ENCODE measurements around the gene FHIT. TPM values are rescaled to one million over a fixed set of nuclear protein-coding genes. Genes with fewer than 3 reads are reported as not detected.

Gene FHIT
- total and polyA plus RNA-seq, 8 donors = 1.8 to 10.6 (median 7.1) TPM

- no peaks in the 10 kb centered on the region for H3K9me3 ChIP-seq
- H3K36me3 ChIP-seq = no peaks in the 10 kb centered on the region
- intact Hi-C loops (cut with DNase I; ENCODE audit: low total_unique reads) = no loop called here
- no peak overlapping the region for H3K4me3 ChIP-seq
- 43 to 78% (median 68%) methylated on average over 1 of the region's 1 CpG for WGBS, 5 donors
- no peaks in the 10 kb centered on the region for H3K27me3 ChIP-seq
- H3K27ac ChIP-seq = no peak overlapping the region
- TF ChIP-seq EP300 (IDR thresholded peaks at IDR 0.05) = no peak
- TF ChIP-seq CTCF (IDR thresholded peaks at IDR 0.05) = no peak
- no peak for TF ChIP-seq POLR2A (IDR thresholded peaks at IDR 0.05)
- no peak for TF ChIP-seq POLR2AphosphoS5 (IDR thresholded peaks at IDR 0.05)
- no peak for DNase-seq
- peaks cover 0 to 3% (median 0%) of the 10 kb centered on the region in 4 donors for H3K4me1 ChIP-seq
Measured at GRCh38 chr3:60599586-60599985, 651.7 kb downstream of the FHIT start.

DNA sequence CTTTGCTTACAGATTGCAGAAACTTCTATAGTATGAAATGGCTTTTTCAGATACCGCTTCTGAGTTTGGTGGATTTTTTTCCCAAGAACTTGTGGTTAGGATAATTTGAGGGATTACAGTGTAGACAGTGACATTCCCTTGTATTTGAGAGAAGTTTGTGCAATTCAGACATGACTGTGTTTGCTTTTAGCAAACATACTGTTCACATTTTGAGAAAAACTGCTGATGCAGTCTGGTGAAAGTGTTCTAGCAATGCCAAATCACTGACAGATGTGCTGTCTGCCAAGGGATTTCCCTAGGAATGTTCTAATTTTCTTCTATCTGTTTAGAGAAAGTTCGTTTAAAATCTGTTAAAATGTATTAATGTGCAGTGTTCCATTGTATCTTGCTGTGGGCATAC is 652.6 kb downstream of the FHIT start:
- no peaks in the 10 kb centered on the region for H3K9me3 ChIP-seq
- peaks cover 0 to 7% (median 3%) of the 10 kb centered on the region in 4 donors for H3K4me1 ChIP-seq
- 46 to 63% (median 50%) methylated on average over 2 of the region's 2 CpGs for WGBS, 5 donors
- TF ChIP-seq POLR2AphosphoS5 (IDR thresholded peaks at IDR 0.05) = no peak
- intact Hi-C loops (cut with DNase I; ENCODE audit: low total_unique reads) = no loop called here
- no peaks in the 10 kb centered on the region for H3K36me3 ChIP-seq
- no peak overlapping the region for H3K4me3 ChIP-seq
- no peaks in the 10 kb centered on the region for H3K27me3 ChIP-seq
- H3K27ac ChIP-seq = no peak overlapping the region
- peak in 1 of 2 donors; percentile 17 for DNase-seq

GRCh38 chr3:60594025-60594424 is 657.2 kb downstream of the FHIT start:
- Histone ChIP-seq H3K9me3 (no peaks in the 10 kb centered on the region), H3K36me3 (no peaks in the 10 kb centered on the region), H3K4me1 (peaks cover 0 to 10% (median 2%) of the 10 kb centered on the region in 4 donors), H3K4me3 (no peak overlapping the region), H3K27me3 (no peaks in the 10 kb centered on the region), H3K27ac (no peak overlapping the region)
- intact Hi-C loops (cut with DNase I; ENCODE audit: low total_unique reads) = no loop called here
- peak; percentile 64 to 90 for DNase-seq
- 20 to 36% (median 25%) methylated on average over 6 of the region's 6 CpGs for WGBS, 5 donors
- TF ChIP-seq EP300 (IDR thresholded peaks at IDR 0.05) = no peak
- no peak for TF ChIP-seq POLR2AphosphoS5 (IDR thresholded peaks at IDR 0.05)
- no peak for TF ChIP-seq POLR2A (IDR thresholded peaks at IDR 0.05)
- no peak for TF ChIP-seq CTCF (IDR thresholded peaks at IDR 0.05)

GRCh38 chr3:60591267-60591666 is 660.0 kb downstream of the FHIT start:
- Histone ChIP-seq H3K36me3 (no peaks in the 10 kb centered on the region), H3K27ac (no peak overlapping the region), H3K9me3 (no peaks in the 10 kb centered on the region), H3K27me3 (no peaks in the 10 kb centered on the region), H3K4me1 (peaks cover 0 to 10% (median 2%) of the 10 kb centered on the region in 4 donors), H3K4me3 (no peak overlapping the region)
- intact Hi-C loops (cut with DNase I; ENCODE audit: low total_unique reads) = no loop called here
- no peak for DNase-seq
- TF ChIP-seq POLR2A (IDR thresholded peaks at IDR 0.05) (no peak), CTCF (IDR thresholded peaks at IDR 0.05) (no peak), EP300 (IDR thresholded peaks at IDR 0.05) (no peak), POLR2AphosphoS5 (IDR thresholded peaks at IDR 0.05) (no peak)
- 66 to 84% (median 73%) methylated on average over 2 of the region's 2 CpGs for WGBS, 5 donors

DNA sequence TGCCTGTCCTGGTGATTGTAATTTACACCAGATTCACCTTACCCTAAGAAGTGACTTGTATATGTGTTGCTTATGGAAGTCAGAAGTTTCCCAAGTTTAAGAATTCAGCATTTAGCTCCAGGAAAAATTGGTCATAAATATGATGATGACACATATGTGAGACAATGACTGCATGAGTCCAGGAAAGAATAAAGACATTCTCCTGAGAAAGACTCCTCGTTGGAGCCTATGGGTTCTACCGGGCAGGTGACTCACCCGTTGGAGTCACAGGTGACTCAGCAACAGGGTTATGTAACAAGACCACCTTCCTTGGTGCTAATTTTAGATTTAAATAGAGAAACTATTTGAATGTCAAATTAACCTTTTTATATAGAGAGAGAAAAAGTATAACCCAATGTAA is 662.4 kb downstream of the FHIT start:
- H3K27ac ChIP-seq = no peak overlapping the region
- no peak for DNase-seq
- TF ChIP-seq POLR2A (IDR thresholded peaks at IDR 0.05) = no peak
- no peak for TF ChIP-seq CTCF (IDR thresholded peaks at IDR 0.05)
- no peak for TF ChIP-seq EP300 (IDR thresholded peaks at IDR 0.05)
- TF ChIP-seq POLR2AphosphoS5 (IDR thresholded peaks at IDR 0.05) = no peak

More for the DNA sequence above, 662.4 kb downstream of the FHIT start:
- H3K36me3 ChIP-seq = no peaks in the 10 kb centered on the region
- 75 to 88% (median 83%) methylated on average over 3 of the region's 3 CpGs for WGBS, 5 donors
- no peaks in the 10 kb centered on the region for H3K27me3 ChIP-seq
- no peak overlapping the region for H3K4me3 ChIP-seq
- peaks cover 0 to 5% (median 0%) of the 10 kb centered on the region in 4 donors for H3K4me1 ChIP-seq
- intact Hi-C loops (cut with DNase I; ENCODE audit: low total_unique reads) = no loop called here
- H3K9me3 ChIP-seq = no peaks in the 10 kb centered on the region
